HG02759 (cell line): ENCODE data around the gene HLA-DOB.
A peak's percentile ranks its signal among the peaks of the same experiment; 100 is the strongest.

Source experiments
- ATAC-seq: cut with Tn5 transposase; IDR thresholded peaks from one replicate; pipeline ENCODE4 v1.9.1; 2021; ENCODE audit warnings: mild to moderate bottlenecking, moderate library complexity; ENCODE audit not compliant: unreplicated experiment

The HLA-DOB gene

GRCh38 chr6:32843979-32844838, 27.4 kb upstream of the HLA-DOB start, which contains the start of gene PSMB8:
Gene PSMB8, minus strand, starts transcription at chr6:32844047. Its CDS starts 51 bp downstream, at chr6:32843996.
- peak; percentile 71 for ATAC-seq

- ATAC-seq = no peak
Measured at GRCh38 chr6:32843331-32843978, 26.7 kb upstream of the HLA-DOB start.

- no peak for ATAC-seq
Measured at GRCh38 chr6:32842690-32843089, 25.9 kb upstream of the HLA-DOB start.

GRCh38 chr6:32842021-32842650, 25.3 kb upstream of the HLA-DOB start:
- no peak for ATAC-seq

- ATAC-seq = no peak
Measured at GRCh38 chr6:32840604-32841246, 23.9 kb upstream of the HLA-DOB start.

DNA sequence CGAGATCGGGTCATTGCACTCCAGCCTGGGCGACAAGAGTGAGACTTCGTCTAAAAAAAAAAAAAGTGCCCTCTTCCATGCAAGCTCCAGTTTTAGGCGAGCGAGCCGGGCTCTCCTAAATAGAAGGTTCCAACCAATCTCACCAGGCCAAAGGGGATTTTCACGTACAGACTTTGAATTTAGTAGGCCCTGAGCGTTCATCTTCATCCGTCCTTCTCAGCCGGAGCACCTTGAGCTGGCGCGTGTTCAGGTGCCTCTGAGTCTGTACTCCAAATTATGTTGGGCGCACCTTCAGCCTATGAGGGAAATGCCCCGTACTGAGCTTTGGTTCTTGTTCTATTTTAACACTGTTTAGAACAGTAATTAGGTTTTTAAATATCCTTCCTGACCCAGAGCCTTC, 22.6 kb upstream of the HLA-DOB start:
- ATAC-seq = no peak

DNA sequence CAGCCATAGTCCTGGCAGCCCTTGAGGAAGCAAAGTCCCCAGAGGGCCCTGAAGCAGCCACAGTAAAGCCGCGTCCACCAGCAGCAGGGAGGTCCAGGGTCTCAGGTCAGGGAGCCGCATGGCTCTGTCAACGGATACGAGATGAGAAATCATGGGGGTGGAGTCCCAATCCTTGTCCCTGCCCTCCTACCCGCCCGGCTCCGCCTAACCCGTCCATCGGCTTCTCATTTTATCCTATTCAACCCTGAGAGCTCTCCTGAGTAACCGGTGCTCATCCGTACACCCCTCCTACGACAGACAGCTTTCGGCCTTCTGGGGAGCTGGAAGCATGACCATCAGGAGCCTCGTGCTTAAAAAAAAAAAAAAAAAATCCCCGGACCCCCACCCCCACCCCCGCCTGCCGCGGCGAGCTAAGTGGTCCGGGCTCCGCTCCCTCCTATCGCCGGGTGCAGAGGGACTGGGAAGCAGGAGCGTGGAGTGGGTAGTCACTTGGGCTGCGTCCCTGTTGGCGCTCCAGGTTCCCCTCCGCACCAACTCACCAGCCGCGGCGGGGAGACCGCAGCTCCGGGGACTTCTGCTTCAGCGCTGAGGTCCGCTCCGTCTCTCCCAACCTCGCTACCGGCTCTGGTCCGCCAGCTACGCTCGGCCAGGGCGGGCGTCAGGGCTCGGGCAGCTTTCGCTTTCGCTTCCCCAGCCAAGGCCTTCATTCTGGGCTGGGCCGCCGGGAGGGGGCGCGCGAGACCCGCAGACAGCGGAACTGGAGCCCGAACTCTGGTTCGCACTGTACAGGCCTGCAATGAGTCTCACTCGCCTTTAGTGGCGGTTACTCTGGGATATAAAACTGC, 21.5 kb upstream of the HLA-DOB start, which contains the start of gene TAP2:
Gene TAP2, minus strand, starts transcription at position 626 of the 845 bp plus-strand sequence. Its CDS starts 506 bp downstream, at position 120.
- peak; percentile 81 for ATAC-seq

- no peak for ATAC-seq
Measured at GRCh38 chr6:32837651-32838113, 20.9 kb upstream of the HLA-DOB start.

DNA sequence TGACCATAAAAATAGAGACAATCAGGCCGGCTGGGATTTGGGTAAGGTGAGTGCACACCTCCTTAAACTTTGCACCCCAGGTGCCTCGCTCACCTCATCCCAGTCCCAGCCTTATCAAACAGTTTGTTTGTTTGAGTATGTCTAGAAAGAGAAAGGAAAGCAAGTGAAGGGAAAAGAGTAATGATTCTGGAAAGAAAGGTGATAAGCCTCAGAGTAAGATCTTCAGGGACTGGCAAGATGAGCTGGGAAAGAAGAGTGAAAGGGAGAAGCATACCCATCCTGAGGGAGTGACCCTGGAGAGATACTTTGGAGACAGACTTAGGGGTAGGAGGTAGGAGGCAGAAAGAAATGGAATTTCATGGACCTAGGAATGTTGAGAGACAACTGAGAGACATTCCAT, 20.1 kb upstream of the HLA-DOB start:
- no peak for ATAC-seq

DNA sequence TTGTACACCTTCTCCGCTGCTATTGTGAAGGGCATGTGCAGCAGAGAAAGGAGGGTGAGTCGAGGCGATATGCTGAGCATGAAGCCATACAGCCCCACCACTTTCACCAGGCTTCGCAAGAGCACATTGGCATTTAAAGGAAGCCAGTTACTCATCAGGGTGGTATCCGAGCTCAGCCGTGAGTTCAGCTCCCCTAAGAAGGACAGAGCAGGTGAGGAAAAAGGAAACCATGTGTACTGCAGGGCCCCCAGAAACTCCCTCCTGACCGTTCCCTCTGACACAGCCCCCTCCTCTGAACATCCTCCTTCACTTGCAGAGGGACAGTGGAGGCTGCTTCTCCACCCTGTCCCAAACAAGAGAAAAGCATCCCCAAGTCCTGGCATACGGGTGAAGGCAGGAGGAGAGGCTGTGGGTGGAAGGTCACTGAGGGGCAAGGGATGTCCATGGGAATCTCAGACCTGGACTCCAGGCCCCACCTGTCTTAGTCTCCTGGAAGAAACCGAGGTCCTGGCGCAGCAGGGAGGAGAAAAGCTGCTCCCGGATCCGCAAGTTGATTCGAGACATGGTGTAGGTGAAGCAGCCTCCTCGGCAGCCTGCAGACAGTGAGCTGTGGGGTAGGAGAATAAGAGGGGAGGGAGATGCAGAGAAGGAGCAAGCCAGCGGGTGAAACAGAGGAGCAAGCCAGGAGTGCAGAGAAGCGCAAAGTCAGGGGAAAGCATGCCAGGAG, 18.5 kb upstream of the HLA-DOB start:
- ATAC-seq = no peak

DNA sequence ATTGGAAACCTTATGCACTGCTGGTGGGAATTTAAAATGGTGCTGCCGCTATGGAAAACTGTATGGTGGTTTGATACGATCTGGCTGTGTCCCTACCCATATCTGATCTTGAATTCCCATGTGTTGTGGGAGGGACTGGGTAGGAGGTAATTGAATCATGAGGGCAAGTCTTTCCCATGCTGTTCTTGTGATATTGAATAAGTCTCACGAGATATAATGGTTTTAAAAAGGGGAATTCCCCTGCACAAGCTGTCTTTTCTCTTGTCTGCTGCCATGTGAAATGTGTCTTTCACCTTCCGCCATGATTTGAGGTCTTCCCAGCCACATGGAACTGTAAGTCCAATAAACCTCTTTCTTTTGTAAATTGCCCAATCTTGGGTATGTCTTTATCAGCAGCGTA, 16.9 kb upstream of the HLA-DOB start:
- ATAC-seq = no peak

DNA sequence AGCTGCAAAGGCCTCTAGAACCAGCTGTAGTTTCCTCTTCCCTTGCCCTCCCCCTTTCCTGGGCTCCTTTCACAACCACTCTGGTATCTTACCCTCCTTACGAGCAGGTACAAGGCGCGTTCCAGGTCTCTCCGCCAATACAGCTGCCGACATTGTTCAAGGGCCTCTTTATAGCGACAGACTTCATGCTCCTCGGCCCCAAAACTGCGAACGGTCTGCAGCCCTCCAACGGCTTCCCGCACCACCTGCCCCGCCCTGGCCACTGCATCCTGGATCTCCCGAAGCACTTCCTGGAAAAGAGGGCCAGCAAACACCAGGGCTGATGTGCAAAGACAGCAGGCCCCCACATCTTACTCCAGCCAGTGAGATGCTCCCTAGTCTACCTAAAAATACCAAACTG, 15.7 kb upstream of the HLA-DOB start:
- no peak for ATAC-seq

GRCh38 chr6:32830936-32831335, 14.1 kb upstream of the HLA-DOB start:
- ATAC-seq = no peak

- ATAC-seq = no peak
Measured at GRCh38 chr6:32830017-32830416, 13.2 kb upstream of the HLA-DOB start.

GRCh38 chr6:32829495-32829894, 12.7 kb upstream of the HLA-DOB start:
- no peak for ATAC-seq

DNA sequence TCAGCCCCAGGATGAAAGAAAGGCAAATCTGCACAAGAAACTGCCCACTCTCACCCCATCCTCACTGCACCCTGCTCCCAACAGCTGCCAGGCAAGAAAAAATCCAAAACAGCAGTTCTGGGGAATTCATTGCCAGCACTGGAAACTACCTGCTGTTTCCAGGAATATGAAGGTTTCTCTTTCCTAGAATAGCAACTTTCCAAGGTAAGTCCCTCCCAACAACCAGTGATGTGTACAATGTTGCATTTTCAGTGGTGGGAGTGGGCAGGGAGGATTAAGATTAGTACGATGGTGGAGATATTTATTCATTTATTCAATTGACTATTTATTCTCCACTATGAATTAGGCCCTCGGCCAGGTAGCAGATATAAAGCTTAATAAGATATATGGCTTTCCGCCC, 10.2 kb upstream of the HLA-DOB start:
- no peak for ATAC-seq

- no peak for ATAC-seq
Measured at GRCh38 chr6:32825966-32826365, 9.2 kb upstream of the HLA-DOB start.

DNA sequence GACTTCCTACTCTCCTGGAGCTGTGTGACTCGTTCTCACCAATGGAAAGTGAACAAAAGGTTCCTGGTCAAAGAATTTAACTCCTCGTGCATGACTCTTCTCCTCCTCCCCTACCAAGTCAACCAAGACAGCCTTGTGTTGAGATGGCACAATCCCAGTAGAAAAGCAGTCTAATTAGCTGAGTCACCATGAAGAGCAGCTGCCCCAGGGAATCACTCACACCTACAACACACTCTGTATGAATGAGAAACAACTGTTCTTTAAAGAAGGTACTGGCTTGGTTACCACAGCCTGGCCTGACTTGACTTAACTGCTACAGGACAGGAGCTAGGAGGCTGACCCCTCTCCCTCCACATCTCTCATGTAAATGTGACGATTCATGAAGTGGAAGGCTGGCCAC, 2.9 kb upstream of the HLA-DOB start:
- no peak for ATAC-seq

GRCh38 chr6:32818867-32819266, 2.1 kb upstream of the HLA-DOB start:
- no peak for ATAC-seq
